NCI-H2029 (cell line): ENCODE measurements around the gene RETREG1.
"Not testable (repeated sequence)": the region's sequence is repeated elsewhere in the genome, so short reads cannot be mapped to it uniquely, and the experiment has no call there.

Experiments
- DNase-seq: peaks from one replicate; lab custom pipeline; 2025; lab: John Stamatoyannopoulos, UW

RETREG1 gene

DNA sequence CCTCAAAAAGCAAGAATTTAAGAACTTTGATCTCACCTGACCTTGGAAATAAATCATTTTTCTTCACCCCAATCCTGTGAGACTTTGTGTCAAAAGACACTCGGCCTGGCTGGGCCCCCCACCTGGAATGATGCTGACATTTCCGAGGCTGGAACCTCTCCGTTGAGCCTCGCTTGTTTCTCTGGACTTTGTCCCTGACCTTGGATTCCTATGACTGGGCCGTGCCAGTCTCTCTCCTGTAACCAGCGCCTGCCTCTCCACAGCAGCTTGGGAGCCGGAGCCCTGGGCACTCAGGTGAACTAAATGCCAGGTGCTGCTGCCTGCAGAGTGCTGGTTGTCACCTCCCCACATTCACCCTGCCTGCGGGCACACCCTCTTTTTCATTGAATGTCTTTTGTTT, 62.7 kb downstream of the RETREG1 start:
- DNase-seq: no peak

DNA sequence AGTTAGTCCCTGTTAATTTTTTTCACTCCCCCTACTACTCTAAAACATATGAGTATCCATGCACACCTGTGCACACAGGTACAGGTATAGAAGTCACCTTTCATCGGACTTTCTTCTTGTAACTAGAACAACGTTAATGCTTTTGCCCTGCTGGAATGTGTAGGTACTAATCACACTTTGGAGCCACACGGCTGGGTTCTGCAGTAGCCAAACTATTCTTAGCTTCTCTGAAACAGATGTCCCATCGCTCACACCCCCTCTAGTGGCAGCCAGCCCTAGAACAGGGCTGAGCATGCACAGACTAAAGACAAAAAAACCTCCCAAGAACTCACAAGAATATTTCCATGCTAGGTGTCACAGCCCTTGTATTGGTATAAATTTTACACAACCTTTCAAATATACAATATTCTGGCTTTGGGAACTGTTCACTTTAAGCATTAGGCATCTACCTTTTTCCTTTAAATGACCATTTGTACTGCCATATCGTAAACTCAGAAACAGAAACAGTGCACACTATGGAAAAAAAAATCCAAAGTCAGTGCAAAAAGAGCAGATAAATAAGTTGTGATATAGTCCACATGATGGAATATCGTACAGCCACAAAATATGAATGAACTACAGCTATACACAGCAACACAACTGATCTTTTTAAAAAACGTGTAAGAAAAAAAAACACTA, 64.0 kb downstream of the RETREG1 start:
- DNase-seq: no peak

GRCh38 chr5:16551628-16552027, 65.2 kb downstream of the RETREG1 start:
- no peak for DNase-seq

DNA sequence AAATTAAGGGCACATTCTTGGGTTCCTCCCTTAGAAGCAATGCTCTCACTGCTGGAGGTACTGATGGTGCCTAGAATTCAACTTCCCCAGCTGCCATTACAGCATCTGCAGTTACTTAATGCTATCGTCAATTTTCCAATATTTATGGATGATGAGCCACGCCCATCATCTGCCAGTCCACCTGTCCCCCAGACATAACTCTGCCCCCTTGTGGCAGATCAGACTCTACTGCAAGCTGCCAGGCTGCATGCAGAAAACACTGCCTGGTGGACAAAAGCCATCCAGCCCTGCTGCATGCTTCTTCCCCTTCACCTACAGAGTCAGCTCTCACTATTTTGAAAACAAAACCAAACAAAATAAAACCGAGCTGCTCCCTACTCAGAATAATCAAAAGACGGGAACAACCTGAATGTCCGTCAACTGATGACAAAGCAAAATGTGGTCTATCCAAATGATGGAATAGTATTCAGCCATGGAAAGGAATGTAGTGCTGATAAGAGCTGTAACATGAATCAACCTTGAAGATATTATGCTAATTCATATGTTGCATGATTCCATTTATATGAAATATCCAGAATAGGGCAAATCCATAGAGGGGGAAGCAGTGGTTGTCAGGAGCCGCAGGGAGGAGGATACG, 66.4 kb downstream of the RETREG1 start:
- DNase-seq: peak; percentile 13

DNA sequence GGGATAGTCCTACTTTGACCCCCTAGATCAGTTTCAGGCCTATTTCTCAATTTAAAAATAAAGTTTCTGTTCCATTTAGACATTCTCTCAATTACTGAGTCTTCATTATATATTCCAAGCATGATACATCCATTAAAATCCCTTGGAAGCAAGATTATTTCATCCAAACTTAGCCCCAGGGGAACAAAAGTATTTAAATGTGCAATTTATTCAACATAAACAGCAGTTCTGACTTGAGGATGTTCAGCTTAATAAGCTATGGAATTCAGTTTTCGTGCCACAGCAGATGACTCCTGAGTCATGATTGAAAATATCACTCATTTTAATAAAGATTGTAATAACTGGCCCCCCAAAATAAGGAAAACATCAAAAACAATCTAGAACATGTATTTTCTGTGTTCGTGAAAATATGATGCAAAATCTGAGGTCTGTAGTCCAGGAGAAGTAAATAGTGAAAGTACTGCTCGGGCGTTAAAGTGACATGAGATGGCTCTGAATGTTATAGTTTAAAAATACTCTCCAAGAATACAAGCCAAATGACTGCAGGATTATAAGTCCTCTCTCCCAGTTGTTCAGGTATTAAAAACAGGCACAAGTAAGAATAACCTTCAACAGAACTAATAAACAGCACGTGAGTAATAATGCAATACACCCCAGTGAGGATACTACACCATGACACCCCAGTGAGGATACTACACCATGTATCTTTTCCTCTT, 67.1 kb downstream of the RETREG1 start:
- no peak for DNase-seq

DNA sequence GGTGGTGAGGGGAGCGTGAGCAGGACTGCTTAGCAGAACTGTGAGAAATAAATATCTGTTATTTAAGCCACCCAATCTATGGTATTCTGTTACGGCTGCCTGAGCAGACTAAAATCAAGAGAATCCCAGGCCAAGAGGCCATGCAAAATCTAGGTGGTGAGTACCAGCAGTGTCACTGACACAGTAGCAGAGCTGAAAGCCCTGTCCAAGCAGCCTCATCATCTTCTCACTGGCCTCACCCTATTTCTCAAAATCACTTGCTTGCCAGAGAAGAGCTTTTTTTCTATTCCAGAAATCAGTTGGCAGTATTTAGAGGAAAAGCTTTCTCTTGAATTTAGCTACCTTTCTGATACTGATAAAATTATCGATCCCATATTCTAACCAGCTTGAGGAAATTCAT, 68.0 kb downstream of the RETREG1 start:
- DNase-seq: no peak

DNA sequence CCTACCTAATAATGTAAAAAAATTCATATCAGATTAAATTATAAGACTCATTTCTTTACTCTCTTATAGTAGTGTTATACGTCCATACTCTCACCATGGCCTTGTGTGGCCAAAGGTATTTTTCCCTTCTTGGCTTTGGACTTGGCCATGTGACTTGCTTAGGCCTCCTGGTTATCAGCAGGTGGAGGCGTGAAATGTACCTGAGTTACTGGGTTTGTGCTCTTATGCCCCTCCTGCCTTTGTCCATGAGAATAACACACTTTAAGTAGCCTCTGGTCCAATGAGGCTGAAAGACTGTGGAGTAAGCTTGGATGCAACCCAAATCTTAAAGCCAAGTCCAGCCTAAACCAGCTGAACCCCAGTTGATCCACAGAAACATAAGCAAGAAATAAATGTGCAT, 68.7 kb downstream of the RETREG1 start:
- peak; percentile 38 for DNase-seq

GRCh38 chr5:16547200-16547842, 69.5 kb downstream of the RETREG1 start:
- DNase-seq: no peak

DNA sequence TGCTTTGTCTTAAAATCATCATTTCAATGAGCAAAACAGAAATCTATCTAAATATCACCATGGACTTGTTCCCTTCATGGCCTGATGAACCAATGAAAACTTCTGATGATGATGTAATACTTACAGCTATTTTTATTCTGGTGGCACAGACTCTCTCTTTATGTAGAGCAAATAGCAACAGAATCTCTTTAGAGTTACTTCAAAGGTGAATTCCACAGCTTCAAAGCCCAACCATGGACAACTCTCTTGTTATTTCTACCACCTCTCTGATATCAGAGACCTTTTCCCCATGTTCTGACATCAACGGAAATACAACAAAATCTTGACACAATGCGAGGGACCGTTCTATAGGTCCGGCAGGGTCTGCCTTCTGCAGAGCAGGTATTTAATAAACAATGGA, 70.1 kb downstream of the RETREG1 start:
- DNase-seq: no peak

- DNase-seq: no peak
Observed at GRCh38 chr5:16544607-16545374, 72.0 kb downstream of the RETREG1 start.

DNA sequence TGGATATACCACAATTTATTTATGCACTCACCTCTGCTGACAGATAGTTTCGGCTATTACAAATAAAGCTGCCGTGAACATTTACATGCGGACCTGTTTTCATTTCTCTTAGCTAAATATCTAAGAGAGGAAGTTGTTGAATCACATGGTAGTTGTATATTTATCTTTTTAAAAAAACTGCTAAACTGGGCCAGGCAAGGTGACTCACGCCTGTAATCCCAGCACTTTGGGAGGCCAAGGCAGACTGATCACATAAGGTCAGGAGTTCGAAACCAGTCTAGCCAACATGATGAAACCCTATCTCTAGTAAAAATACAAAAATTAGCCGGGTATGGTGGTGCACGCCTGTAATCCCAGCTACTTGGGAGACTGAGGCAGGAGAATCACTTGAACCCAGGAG, 73.6 kb downstream of the RETREG1 start:
- DNase-seq: not testable (repeated sequence)

DNA sequence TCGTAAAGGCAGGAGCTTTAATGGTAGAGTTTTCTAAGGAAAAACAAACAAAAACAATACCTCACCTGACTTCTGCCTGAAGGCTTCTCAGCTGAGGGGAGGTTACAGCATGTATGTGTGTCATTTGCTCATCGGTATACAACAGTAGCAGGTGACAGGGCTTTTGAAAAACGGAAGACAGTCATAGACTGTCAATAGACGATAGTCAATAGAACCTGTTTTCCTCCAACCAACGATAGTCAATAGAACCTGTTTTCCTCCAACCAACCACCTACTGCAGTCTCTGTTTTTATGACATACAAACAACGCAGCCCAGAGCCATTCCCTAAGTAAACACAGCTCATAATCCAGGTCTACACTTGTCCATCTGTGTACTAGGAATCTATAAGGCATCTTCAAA, 74.6 kb downstream of the RETREG1 start:
- peak; percentile 65 for DNase-seq

DNA sequence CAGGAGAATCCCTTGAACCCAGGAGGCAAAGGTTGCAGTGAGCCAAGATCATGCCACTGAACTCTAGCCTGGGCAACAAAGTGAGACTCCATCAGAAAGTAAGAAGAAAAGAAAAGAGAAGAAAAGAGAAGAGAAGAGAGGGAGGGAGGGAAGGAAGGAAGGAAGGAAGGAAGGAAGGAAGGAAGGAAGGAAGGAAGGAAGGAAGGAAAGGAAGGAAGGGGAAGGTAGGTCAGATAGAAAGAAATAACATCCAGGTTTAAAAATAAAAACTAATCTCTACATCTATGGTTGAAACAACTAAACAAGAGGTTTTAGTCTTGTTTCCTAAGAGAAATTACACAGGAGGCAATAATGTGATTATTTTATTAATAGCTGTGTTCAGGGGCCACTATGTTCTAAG, 75.2 kb downstream of the RETREG1 start:
- DNase-seq: not testable (repeated sequence)

DNA sequence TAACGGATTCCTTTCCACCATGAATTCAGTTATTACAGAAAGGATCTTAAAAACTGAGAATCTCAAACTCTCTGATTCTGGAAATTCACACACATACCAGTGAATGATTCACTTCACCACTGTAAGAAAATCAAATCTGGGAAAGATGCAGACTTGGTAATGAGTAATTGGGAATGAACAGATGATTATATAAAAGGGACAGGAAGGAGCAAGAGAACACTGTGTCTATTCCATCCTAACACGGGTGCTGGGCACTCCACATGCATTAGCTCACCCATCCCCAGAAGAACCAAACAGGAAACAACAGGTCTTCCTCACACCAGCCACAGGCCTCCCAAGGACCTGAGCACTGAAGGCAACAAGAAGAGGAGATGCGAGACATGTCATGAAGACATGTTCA, 76.4 kb downstream of the RETREG1 start:
- no peak for DNase-seq

DNA sequence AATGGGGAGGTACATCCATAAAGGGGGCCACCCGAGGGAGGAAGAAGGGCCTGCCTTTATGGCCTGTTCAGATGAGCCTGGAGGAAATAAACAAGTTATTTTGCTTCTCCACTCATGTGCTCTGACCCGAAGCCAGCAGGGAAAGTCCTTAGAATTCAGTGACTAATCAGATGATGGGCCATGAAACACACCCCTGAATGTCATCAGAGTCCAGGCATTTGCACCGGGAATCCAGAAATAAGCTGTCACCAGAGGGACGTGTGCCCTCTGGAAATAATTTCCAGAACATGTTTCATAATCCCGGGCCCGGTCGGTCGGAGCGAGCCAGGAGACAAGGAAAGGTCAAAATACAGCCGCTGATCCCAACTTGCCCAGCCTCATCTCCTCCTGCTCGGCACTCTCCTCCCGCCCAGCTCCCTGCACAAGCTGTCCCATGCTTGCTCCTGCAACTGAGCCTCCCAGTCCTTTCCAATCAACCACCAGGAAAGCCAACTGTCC, 77.6 kb downstream of the RETREG1 start:
- no peak for DNase-seq

- no peak for DNase-seq
Observed at GRCh38 chr5:16538006-16538405, 78.8 kb downstream of the RETREG1 start.

DNA sequence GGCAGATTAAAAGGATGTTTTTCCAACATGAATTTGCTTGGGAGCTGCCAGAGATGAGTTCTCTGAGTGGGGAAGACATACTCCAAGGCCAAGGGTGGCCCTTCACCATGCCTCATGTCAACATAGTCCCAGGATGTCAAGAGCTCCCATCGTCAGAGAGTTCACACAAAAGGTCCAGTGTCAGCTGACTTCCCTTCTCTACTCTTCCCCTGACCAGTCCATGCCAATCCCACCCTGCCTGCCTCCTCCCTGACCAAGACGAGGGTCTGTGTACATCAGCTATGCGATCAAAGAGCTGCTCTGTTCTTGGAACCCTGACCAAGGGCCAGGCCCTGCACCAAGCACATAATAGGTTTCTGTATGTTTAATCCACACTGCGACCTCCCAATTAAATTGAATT, 80.0 kb downstream of the RETREG1 start:
- DNase-seq: no peak

- DNase-seq: no peak
Observed at GRCh38 chr5:16536246-16536645, 80.6 kb downstream of the RETREG1 start.

DNA sequence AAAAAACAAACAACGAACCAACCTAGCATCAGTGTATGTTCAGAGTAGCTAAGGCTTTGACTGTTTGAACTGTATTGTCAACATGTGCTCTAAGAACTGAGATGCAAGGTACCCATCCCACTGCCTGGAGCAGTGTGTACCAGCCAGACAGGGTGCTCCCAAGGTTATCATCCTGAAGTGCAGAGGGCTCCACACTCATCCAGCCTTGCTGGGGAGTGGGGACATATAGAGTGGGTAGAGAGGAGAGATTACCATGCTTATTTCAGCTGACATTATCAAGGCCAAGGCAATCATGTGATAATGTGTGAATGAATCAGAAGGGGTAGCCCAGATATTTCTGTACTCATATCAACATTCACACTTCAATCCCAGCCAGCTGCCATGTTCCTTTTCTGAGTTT, 82.5 kb downstream of the RETREG1 start:
- DNase-seq: no peak

- DNase-seq: no peak
Observed at GRCh38 chr5:16531063-16531648, 85.6 kb downstream of the RETREG1 start.

DNA sequence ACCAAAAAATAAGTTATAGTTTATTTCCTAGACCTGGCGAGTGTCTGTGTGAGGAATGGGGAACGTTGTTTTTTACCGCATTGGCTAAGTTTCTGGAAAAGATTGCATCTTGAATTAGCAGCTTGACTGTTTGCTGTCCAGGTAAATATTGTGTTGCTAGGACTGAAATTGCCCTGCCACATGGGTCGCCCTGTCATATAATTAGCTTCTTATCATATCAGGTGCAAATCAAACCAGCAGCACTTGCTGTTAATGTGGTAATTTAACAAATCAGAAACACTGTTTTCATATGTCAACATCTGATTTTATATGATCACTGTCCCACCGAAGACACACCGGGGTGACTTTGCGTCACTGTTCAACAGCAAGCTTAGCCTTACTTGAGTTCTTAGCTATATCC, 87.5 kb downstream of the RETREG1 start:
- no peak for DNase-seq
